Loucy (cell line): Measurements from ENCODE around the gene SAP30L.

Experiments
- CTCF ChIP-seq: fragments of 200-600 bp; sonication (generic); conservative IDR thresholded peaks from 2 replicates; pipeline ENCODE4 v1.5.1; 2014; ENCODE audit warnings: mild to moderate bottlenecking, antibody characterized with exemption, low read length
- EZH2phosphoT487 ChIP-seq: fragments of 200-600 bp; IDR thresholded peaks from 2 replicates; pipeline ENCODE4 v1.6.1; 2018; ENCODE audit warnings: antibody characterized with exemption, mild to moderate bottlenecking, moderate library complexity, borderline replicate concordance

DNA sequence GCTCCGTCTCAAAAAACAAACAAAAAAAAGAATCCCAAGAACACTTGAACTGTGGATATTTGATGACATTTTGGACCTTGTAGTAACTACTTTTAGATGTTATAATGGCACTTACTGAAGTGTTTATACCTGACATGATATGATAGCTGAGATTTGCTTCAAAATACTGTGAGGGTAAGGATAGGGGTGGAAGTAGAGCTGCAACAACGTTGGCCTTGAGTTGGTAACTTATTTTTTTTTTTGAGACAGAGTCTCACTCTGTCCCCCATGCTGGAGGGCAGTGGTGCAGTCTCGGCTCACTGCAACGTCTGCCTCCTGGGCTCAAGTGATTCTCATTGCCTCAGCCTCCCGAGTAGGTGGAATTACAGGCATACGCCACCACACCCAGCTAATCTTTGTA, 30.7 kb upstream of the SAP30L start:
- TF ChIP-seq CTCF = no peak
- no peak for TF ChIP-seq EZH2phosphoT487
